ENCODE data around the gene SS18. TPM values are rescaled to one million over a fixed set of nuclear protein-coding genes. Genes with fewer than 3 reads are reported as not detected.
A peak's percentile ranks its signal among the peaks of the same experiment; 100 is the strongest.
"Not testable (repeated sequence)": the region's sequence is repeated elsewhere in the genome, so short reads cannot be mapped to it uniquely, and the experiment has no call there.

The SS18 gene, protein sequence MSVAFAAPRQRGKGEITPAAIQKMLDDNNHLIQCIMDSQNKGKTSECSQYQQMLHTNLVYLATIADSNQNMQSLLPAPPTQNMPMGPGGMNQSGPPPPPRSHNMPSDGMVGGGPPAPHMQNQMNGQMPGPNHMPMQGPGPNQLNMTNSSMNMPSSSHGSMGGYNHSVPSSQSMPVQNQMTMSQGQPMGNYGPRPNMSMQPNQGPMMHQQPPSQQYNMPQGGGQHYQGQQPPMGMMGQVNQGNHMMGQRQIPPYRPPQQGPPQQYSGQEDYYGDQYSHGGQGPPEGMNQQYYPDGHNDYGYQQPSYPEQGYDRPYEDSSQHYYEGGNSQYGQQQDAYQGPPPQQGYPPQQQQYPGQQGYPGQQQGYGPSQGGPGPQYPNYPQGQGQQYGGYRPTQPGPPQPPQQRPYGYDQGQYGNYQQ
- polyA plus RNA-seq (ENCODE audit: insufficient read length), result 133 TPM
- long read RNA-seq, donor 1, partial matches to known transcripts, result 44 of 53 reads
- long read RNA-seq, donor 1, other reads (novel, unspliced or antisense), result 0 of 53 reads
- long read RNA-seq, donor 2, transcript SS18-201 (10 exons, 1,836 nt), result major isoform, 5 of 50 reads
- long read RNA-seq, donor 2, transcript SS18-217 (3 exons, 775 nt), result major isoform, 5 of 50 reads
- long read RNA-seq, donor 2, partial matches to known transcripts, result 36 of 50 reads
- long read RNA-seq, donor 2, other reads (novel, unspliced or antisense), result 0 of 50 reads
- long read RNA-seq, donor 3, transcript SS18-201 (10 exons, 1,836 nt), result major isoform, 6 of 40 reads
- long read RNA-seq, donor 3, partial matches to known transcripts, result 30 of 40 reads
- long read RNA-seq, donor 3, other reads (novel, unspliced or antisense), result 0 of 40 reads
- long read RNA-seq, donor 4, partial matches to known transcripts, result 0 of 1 reads
- long read RNA-seq, donor 4, other reads (novel, unspliced or antisense), result 0 of 1 reads
- long read RNA-seq, donor 5, transcript SS18-201 (10 exons, 1,836 nt), result major isoform, 10 of 37 reads
- long read RNA-seq, donor 5, partial matches to known transcripts, result 21 of 37 reads
- long read RNA-seq, donor 5, other reads (novel, unspliced or antisense), result 0 of 37 reads
- long read RNA-seq, donor 6, transcript SS18-201 (10 exons, 1,836 nt), result major isoform, 5 of 50 reads
- long read RNA-seq, donor 6, partial matches to known transcripts, result 42 of 50 reads
- long read RNA-seq, donor 6, other reads (novel, unspliced or antisense), result 0 of 50 reads
- long read RNA-seq, donor 7, partial matches to known transcripts, result 69 of 75 reads
- long read RNA-seq, donor 7, other reads (novel, unspliced or antisense), result 0 of 75 reads
- long read RNA-seq, donor 8, partial matches to known transcripts, result 10 of 13 reads
- long read RNA-seq, donor 8, other reads (novel, unspliced or antisense), result 0 of 13 reads

DNA sequence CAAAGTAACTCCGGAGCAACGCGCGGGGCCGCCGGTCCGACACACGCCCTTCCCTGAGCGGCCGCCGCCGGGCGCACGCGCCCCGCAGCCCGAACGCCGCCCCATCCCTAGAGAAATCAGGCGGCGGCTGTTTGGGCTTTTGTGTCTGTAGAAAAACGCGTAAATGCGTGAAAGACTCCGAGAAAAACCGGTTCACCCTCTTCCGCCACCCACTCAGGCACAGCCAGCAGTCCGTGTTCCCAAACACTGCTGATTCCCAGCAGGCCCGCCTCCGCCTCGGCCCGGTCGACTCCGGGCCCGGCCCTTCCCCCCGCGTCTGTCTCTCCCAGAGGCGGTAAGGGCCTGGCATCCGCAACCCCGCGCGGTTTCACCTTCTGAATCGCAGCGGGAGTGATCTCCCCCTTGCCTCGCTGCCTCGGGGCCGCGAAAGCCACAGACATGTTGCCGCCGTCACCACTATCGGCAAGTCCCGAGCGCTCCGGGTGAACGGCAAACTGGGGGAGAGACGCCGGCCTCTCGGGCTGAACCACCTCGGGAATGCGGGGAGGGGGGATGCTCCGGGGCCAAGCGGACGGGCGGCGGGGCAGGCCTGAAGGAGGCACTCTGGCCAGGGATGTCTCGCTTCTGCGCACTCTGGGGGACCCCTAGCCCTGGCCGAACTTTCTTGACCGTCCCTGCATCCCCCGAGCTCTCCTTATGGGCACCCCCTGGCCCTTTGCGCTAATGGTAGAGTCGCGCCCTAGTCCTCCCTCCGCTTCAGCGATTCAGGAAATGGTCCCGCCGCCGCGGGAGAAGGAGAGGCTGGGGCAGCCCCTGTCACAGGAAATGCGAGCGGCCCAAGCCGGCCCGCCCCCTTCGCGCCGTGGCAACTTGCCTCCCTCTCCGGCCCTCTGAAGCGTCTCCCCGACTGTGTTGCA, at the start of gene SS18:
TSS of gene SS18 (minus strand) at position 484 of the 917 bp plus-strand sequence. CDS start at position 440, 44 bp downstream.
- peak; percentile 95 for DNase-seq

DNA sequence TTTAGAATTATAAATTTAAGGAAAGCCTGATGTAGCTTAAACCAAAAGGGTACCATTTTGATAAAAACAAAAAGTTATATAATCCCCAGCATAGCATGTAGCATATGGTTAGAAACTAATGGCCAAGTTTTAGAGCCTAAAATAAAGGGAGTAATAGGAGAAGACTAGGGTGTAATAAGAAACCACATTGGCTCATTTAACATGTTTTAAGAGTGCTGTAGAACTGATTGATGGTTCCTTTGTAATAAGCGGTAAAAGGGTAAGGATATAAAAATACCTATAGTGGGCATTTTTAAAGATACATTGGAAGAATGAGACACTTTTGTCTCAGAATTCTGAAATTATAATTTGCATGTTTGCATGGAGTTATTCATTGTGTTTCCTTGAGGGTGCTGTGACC, 45.1 kb upstream of the SS18 start:
- peak; percentile 56 for DNase-seq

DNA sequence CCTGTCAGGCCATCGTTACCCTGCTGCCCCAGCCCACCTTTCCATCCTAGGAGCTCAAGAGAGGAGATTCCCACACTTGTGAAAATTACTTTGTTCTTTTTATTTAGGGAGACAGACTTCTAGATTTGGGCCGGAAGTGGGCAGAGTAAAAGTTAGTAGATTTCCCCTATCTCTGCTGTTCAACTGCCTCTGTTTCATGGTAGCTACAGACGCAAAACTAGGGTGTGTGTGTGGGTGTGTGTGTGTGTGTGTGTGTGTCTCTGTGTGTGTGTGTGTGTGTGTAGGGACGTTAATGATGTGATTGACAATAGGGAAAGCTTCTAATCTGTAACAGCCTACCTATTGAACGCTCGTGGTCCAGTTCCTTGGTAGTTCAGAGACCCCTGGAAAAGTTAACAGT, 43.7 kb upstream of the SS18 start:
- no peak for DNase-seq

DNA sequence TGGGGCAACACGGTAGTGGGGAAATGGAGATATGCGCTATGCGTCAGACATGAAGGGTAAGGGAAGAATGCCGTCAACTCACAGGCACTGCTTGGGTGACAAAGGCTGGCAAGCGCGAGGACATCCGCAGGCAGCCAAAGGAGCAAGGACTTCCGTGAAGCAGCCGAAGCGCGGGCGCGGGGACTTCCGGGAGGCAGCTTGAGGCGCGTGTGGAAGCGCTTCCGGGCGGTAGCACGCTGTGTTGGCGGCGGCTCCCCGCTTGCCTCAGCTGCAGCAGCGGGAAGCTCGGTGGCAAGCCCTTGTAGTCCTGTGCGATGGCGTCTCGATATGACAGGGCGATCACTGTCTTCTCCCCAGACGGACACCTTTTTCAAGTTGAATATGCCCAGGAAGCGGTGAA, 43.2 kb upstream of the SS18 start, which contains the start of gene PSMA8:
TSS of gene PSMA8 (plus strand) at position 218 of the 400 bp plus-strand sequence. CDS start at position 315, 97 bp downstream.
- DNase-seq, result no peak

DNA sequence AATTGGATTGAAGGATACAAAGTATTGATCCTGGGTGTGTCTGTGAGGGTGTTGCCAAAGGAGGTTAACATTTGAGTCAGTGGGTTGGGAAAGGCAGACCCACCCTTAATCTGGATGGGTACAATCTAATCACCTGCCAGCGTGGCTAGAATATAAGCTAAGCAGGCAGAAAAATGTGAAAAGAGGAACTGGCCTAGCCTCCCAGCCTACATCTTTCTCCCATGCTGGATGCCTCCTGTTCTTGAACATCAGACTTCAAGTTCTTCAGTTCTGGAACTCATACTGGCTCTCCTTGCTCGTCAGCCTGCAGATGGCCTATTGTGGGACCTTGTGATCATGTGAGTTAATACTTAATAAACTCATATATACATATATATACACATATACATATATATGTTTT, 37.8 kb upstream of the SS18 start:
- DNase-seq, result not testable (repeated sequence)

DNA sequence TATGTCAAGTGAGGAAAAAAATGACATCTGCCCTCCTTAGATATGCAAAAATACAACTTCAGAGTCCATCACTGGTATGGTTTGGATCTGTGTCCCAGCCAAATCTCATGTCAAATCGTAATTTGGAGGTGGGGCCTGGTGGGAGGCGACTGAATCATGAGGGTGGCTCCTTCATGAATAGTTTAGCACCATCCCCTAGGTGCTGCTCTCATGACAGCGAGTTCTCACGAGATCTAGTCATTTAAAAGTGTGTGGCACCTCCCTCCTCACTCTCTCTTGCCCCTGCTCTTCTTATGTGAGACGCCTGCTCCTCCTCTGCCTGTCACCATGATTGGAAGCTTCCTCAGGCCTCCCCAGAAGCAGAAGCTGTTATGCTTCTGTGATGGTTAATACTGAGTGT, 37.4 kb upstream of the SS18 start:
- no peak for DNase-seq

GRCh38 chr18:26121994-26122393, 31.6 kb upstream of the SS18 start:
- DNase-seq, result not testable (repeated sequence)

GRCh38 chr18:26121476-26121875, 31.1 kb upstream of the SS18 start:
- no peak for DNase-seq

DNA sequence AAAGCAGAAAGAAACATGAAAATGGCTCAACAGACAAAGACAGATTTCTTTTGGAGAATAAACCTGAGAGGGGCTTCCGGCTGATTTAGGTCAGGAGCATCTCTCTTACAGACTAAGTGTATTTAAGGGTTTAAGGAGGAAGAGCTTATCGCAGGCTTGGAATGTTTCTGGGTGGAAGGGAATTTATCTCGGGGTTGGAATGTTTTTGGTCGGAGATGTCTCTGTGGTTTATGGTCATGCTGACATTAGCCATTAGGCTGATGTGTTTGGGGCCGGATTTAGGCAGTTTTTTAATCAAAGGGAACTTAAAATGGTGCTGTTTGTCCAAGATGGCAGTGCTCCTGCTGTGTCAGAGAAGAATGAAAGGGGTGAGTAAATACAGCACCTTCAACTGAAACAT, 28.8 kb upstream of the SS18 start:
- no peak for DNase-seq

- DNase-seq, result no peak
Measured at GRCh38 chr18:26104035-26104434, 13.6 kb upstream of the SS18 start.

DNA sequence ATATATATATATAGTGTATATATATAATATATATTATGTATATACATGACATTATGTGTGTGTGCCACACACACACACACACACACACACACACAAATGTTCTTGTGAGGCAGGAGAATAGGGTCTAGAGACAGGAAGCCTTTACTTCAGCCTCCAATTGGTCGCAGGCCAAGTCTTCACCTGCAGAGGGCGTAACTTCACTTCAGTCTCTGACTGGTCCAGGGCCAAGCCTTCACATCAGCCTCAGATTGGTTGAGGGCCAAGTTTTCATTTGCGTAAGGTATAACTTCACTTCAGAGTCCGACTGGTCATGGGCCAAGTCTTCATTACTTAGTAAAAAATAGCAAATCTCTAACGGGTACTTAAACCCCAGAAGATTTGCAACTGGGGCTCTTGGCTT, 13.2 kb upstream of the SS18 start:
- DNase-seq, result no peak

- no peak for DNase-seq
Measured at GRCh38 chr18:26097563-26097962, 7.2 kb upstream of the SS18 start.

DNA sequence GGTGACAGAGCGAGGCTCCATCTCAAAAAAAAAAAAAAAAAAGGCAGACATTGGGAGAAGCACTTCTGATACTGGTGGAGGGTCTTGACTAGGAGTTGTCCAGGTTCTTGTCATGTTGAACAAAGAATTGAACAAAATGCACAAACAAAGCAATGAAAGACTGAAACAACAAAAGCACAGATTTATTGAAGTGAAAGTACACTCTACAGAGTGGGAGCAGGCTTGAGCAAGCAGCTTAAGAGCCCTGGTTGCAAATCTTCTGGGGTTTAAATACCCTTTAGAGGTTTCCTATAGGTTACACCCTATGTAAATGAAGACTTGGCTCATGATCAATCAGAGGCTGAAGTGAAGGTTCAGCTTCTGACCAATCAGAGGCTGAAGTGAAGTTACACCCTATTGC, 6.4 kb upstream of the SS18 start:
- no peak for DNase-seq

GRCh38 chr18:26091047-26091630, 726 bp upstream of the SS18 start:
- DNase-seq, result no peak

DNA sequence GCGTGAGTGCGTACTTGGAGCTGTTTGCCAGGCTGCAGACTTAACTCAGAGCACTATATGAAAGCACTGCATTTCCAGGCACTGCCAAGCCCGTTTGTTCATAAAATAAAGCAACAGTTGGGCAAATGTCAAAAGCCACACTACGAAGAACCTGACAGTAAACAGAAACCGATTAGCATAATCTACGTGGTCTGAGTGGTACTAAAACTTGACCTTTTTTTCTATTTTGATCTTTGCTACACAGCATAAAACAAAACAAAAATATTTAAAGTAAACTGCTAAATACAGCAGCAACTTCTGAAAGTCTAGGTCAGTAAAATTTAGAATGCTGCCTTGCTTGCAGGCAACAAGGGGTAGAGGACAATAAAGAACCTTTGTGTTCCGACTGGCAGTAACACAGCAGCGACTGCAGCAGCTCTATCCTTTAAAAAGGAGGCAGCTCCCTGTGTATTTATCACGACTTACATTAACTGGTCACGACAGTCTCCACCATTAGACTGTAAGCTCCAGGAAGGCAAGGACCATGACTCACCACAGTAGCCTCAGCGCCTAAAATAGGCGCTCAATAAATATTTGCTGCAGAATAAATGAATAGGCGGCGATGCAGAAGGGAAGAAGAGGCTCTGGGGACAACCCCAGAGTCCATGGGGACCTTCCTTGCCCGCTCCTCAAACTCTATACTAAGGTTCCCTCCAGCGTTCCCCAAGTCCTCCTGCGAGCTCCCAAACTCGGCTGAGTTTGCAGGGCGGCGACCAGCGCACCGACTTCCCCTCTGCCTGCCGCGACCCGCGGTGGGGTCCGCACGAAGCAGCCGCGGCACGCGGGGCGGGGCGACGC, 902 bp downstream of the SS18 start:
- peak; percentile 27 for DNase-seq

- no peak for DNase-seq
Measured at GRCh38 chr18:26088487-26088886, 1.9 kb downstream of the SS18 start.

DNA sequence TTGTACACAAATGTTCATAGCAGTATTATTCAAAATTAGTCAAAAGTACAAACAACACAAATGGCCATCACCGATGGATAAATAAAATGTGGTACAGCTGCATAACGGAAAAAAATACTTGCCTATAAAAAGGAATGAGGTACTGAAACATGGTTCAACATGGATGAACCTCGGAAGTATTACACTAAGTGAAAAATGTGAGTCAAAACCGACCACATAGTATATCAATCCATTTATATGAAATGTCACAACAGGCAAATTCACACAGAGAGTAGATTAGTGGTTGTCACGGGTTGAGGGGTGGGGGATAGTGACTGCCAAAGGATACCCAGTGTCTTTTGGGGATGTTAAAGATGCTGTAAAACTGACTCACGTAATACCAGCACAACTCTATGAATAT, 3.5 kb downstream of the SS18 start:
- no peak for DNase-seq

- DNase-seq, result no peak
Measured at GRCh38 chr18:26085056-26085455, 5.4 kb downstream of the SS18 start.

DNA sequence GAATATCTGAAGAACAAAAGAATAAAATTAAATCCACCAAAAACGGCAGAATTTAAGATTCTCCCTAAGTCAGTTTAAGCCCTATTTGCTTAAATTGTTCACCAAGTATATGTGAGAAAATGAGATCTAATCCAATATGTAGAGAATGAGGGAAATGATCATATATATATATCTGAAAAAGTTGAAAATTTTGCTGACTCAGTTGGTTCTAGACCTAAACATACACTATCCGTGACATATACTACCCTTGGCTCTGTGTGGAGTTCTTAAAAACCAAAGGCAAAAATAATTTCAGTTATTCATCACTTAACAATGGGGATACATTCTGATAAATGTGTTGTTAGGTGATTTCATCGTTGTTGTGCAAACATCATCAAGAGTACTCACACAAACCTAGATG, 7.3 kb downstream of the SS18 start:
- no peak for DNase-seq

All from left kidney (tissue), 8 donors.